HG03025 (cell line): ENCODE results near the gene RBM10.

Experiments used
- ATAC-seq: cut with Tn5 transposase; IDR thresholded peaks from one replicate; pipeline ENCODE4 v1.9.1; 2021; ENCODE audit warnings: mild to moderate bottlenecking, moderate library complexity; ENCODE audit not compliant: unreplicated experiment, low FRiP score

RBM10 gene

GRCh38 chrX:47174846-47175587 is 30.0 kb downstream of the RBM10 start:
- ATAC-seq = no peak

GRCh38 chrX:47175588-47175980 is 30.6 kb downstream of the RBM10 start:
- no peak for ATAC-seq

- ATAC-seq = no peak
Observed at GRCh38 chrX:47176101-47176740, 31.2 kb downstream of the RBM10 start.

- no peak for ATAC-seq
Observed at GRCh38 chrX:47177079-47177478, 32.1 kb downstream of the RBM10 start.

- ATAC-seq = no peak
Observed at GRCh38 chrX:47178337-47178736, 33.3 kb downstream of the RBM10 start.

GRCh38 chrX:47179221-47179927 is 34.4 kb downstream of the RBM10 start:
- ATAC-seq = no peak

GRCh38 chrX:47179928-47180255 is 34.9 kb downstream of the RBM10 start:
- ATAC-seq = no peak

- ATAC-seq = no peak
Observed at GRCh38 chrX:47180346-47180745, 35.3 kb downstream of the RBM10 start.

- ATAC-seq = no peak
Observed at GRCh38 chrX:47181301-47181700, 36.3 kb downstream of the RBM10 start.

GRCh38 chrX:47182106-47182700 is 37.2 kb downstream of the RBM10 start:
- ATAC-seq = no peak

GRCh38 chrX:47184486-47184885 is 39.5 kb downstream of the RBM10 start:
- no peak for ATAC-seq

- no peak for ATAC-seq
Observed at GRCh38 chrX:47185241-47185640, 40.2 kb downstream of the RBM10 start.

- no peak for ATAC-seq
Observed at GRCh38 chrX:47186096-47186740, 41.2 kb downstream of the RBM10 start.

- ATAC-seq = no peak
Observed at GRCh38 chrX:47187106-47187677, 42.2 kb downstream of the RBM10 start.

GRCh38 chrX:47189906-47190305 is 44.9 kb downstream of the RBM10 start:
- ATAC-seq = no peak

- ATAC-seq = peak; percentile 23
Observed at GRCh38 chrX:47190445-47191269, 45.6 kb downstream of the RBM10 start.

- ATAC-seq = no peak
Observed at GRCh38 chrX:47191331-47191730, 46.3 kb downstream of the RBM10 start.

- ATAC-seq = no peak
Observed at GRCh38 chrX:47191806-47192401, 46.9 kb downstream of the RBM10 start.

GRCh38 chrX:47193475-47194193 is 48.6 kb downstream of the RBM10 start, which contains the start of gene UBA1:
UBA1 (plus strand) TSS chrX:47193829; CDS start chrX:47198803, 4,974 bp downstream.
- peak; percentile 89 for ATAC-seq
